Liver (tissue), 9 donors: ENCODE data around the gene TRPT1. TPM values are rescaled to one million over a fixed set of nuclear protein-coding genes. Genes with fewer than 3 reads are reported as not detected.

Source experiments
- DNase-seq: peaks from one replicate; pipeline ENCODE4 v3.0.0-alpha.2; 2017; ENCODE audit warnings: low spot score
- H3K27ac ChIP-seq, 2 donors: one replicate each; pipeline ENCODE4 v1.7.0; 2013; ENCODE audit warnings: inconsistent platforms in 2 of 2, low read length in 2 of 2, control low read depth in 1 of 2, low read depth in 1 of 2, mild to moderate bottlenecking in 1 of 2
- H3K27me3 ChIP-seq, 4 donors: one replicate each; pipeline versions ENCODE4 v1.6.1 to v1.7.0; 2013; ENCODE audit warnings: low read length in 3 of 4, inconsistent platforms in 1 of 4, mild to moderate bottlenecking in 1 of 4, moderate library complexity in 1 of 4; ENCODE audit not compliant: control insufficient read depth in 4 of 4, insufficient read depth in 4 of 4
- H3K36me3 ChIP-seq, 4 donors: one replicate each; pipeline versions ENCODE4 v1.6.1 to v1.7.0; 2013; ENCODE audit warnings: low read length in 3 of 4, mild to moderate bottlenecking in 3 of 4, low read depth in 1 of 4, moderate library complexity in 1 of 4; ENCODE audit not compliant: control insufficient read depth in 4 of 4, insufficient read depth in 3 of 4
- H3K4me1 ChIP-seq, 4 donors: one replicate each; pipeline versions ENCODE4 v1.6.1 to v1.7.0; 2013; ENCODE audit warnings: low read length in 3 of 4, mild to moderate bottlenecking in 3 of 4, moderate library complexity in 1 of 4; ENCODE audit not compliant: control insufficient read depth in 4 of 4, insufficient read depth in 4 of 4
- H3K4me3 ChIP-seq, 3 donors: one replicate each; pipeline versions ENCODE4 v1.6.1 to v1.7.0; 2013; ENCODE audit warnings: low read length in 3 of 3, control low read depth in 1 of 3, low read depth in 1 of 3, mild to moderate bottlenecking in 1 of 3
- H3K9ac ChIP-seq, 2 donors: one replicate each; pipeline ENCODE4 v1.7.0; 2013; ENCODE audit warnings: low read length in 2 of 2, mild to moderate bottlenecking in 2 of 2, moderate library complexity in 2 of 2, control low read depth in 1 of 2, low read depth in 1 of 2
- H3K9me3 ChIP-seq, 4 donors: one replicate each; pipeline versions ENCODE4 v1.6.1 to v1.7.0; 2013; ENCODE audit warnings: low read length in 3 of 4; ENCODE audit not compliant: control insufficient read depth in 4 of 4
- EGR1 ChIP-seq, 2 donors: IDR thresholded peaks; 2 replicates each; pipeline ENCODE4 v1.6.1; 2016 to 2018; ENCODE audit warnings: antibody characterized with exemption in 2 of 2, low read depth in 2 of 2
- FOXA2 ChIP-seq: IDR thresholded peaks from 2 replicates; pipeline ENCODE4 v1.6.1; 2016; ENCODE audit warnings: antibody characterized with exemption
- HNF4A ChIP-seq, 2 donors: conservative IDR thresholded peaks; 2 replicates each; pipeline ENCODE4 v1.6.1; 2016; ENCODE audit warnings: antibody characterized with exemption in 2 of 2, mild to moderate bottlenecking in 2 of 2
- HNF4G ChIP-seq: IDR thresholded peaks from 2 replicates; pipeline ENCODE4 v1.6.1; 2016; ENCODE audit warnings: antibody characterized with exemption
- JUND ChIP-seq, 2 donors: IDR thresholded peaks; 2 replicates each; pipeline ENCODE4 v1.6.1; 2016; ENCODE audit warnings: antibody characterized with exemption in 2 of 2
- NR2F2 ChIP-seq: IDR thresholded peaks from 2 replicates; pipeline ENCODE4 v1.6.1; 2016; ENCODE audit warnings: antibody characterized with exemption
- RXRA ChIP-seq, 2 donors: IDR thresholded peaks; 2 replicates each; pipeline ENCODE4 v1.6.1; 2017 to 2018; ENCODE audit warnings: antibody characterized with exemption in 2 of 2, mild to moderate bottlenecking in 1 of 2
- SP1 ChIP-seq: IDR thresholded peaks from 2 replicates; pipeline ENCODE4 v1.6.1; 2018; ENCODE audit warnings: antibody characterized with exemption, mild to moderate bottlenecking
- TAF1 ChIP-seq: conservative IDR thresholded peaks from 2 replicates; pipeline ENCODE4 v1.6.1; 2016; ENCODE audit warnings: antibody characterized with exemption, mild to moderate bottlenecking
- YY1 ChIP-seq: IDR thresholded peaks from 2 replicates; pipeline ENCODE4 v1.6.1; 2016; ENCODE audit warnings: antibody characterized with exemption, mild to moderate bottlenecking
- WGBS: extraction: QIAGEN DNeasy Blood & Tissue Kit; methylation state at CpG from one replicate; pipeline ENCODE4 v1.1.7; 2013; 5-methylcytosine and 5-hydroxymethylcytosine counted together
- polyA plus RNA-seq, 2 donors: library from polyadenylated mRNA; stranded (reverse) in 1 of 2; unstranded in 1 of 2; fragments of 200-250 nt in 1 of 2; fragments of >200 nt in 1 of 2; fragmentation: Nextera tagmentation in 1 of 2; extraction: Ambion mirVana in 1 of 2; gene quantifications; one replicate each; pipeline versions ENCODE4 v1.2.1 to v1.2.3, GENCODE V29; 2013 to 2015
- total RNA-seq, 2 donors: library from RNA; depleted of rRNA; stranded (reverse); fragments of >200 nt; gene quantifications; one replicate each; pipeline ENCODE4 v1.2.3, GENCODE V29; 2014
- TF ChIP-seq, protein P1 (sequence below): IDR thresholded peaks from 2 replicates; pipeline ENCODE4 v1.6.1; 2016; ENCODE audit warnings: antibody characterized with exemption
- TF ChIP-seq, protein P2 (sequence below): IDR thresholded peaks from 2 replicates; pipeline ENCODE4 v1.6.1; 2016; ENCODE audit warnings: antibody characterized with exemption
- TF ChIP-seq, protein P3 (sequence below): IDR thresholded peaks from 2 replicates; pipeline ENCODE4 v1.6.1; 2016; ENCODE audit warnings: antibody characterized with exemption, mild to moderate bottlenecking
- TF ChIP-seq, protein P4 (sequence below): IDR thresholded peaks from 2 replicates; pipeline ENCODE4 v1.6.1; 2016; ENCODE audit warnings: antibody characterized with exemption
- donor health status: healthy.
- donor health status: healthy.
- donor health status: healthy.
- donor health status: healthy.
- donor health status: healthy.

TRPT1 gene
- total and polyA plus RNA-seq, 4 donors = 14.0 to 37.8 (median 20.8) TPM

DNA sequence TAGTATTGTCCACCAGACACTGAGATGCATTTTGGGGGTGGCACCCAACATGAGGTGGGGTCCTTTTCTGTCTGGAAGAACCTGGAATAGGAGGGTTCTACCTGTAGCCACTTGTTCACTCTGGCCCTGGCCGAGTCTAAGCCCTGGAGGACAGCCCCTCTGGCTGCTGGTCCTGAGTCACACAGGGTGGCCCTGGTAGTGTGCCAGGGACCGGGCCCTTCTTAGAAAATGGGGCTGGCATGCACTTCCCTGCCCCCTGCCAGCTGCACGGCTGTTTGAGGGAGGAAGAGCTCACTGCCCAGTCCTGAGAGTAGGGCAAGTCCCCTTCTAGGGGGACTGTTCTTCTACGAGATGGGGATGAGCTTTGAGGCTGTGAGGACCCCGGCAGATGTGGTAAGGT, 27.5 kb upstream of the TRPT1 start:
- Histone ChIP-seq H3K4me1 (peaks cover 5 to 34% (median 27%) of the 10 kb centered on the region in 4 donors), H3K36me3 (peaks cover 0 to 11% (median 3%) of the 10 kb centered on the region in 4 donors), H3K9me3 (no peaks in the 10 kb centered on the region), H3K27ac (no peak overlapping the region), H3K9ac (no peak overlapping the region), H3K27me3 (no peaks in the 10 kb centered on the region), H3K4me3 (no peak overlapping the region)
- TF ChIP-seq, protein P1, sequence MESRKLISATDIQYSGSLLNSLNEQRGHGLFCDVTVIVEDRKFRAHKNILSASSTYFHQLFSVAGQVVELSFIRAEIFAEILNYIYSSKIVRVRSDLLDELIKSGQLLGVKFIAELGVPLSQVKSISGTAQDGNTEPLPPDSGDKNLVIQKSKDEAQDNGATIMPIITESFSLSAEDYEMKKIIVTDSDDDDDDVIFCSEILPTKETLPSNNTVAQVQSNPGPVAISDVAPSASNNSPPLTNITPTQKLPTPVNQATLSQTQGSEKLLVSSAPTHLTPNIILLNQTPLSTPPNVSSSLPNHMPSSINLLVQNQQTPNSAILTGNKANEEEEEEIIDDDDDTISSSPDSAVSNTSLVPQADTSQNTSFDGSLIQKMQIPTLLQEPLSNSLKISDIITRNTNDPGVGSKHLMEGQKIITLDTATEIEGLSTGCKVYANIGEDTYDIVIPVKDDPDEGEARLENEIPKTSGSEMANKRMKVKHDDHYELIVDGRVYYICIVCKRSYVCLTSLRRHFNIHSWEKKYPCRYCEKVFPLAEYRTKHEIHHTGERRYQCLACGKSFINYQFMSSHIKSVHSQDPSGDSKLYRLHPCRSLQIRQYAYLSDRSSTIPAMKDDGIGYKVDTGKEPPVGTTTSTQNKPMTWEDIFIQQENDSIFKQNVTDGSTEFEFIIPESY = no peak
- TF ChIP-seq JUND (IDR thresholded peaks at IDR 0.05) = no peak
- no peak for TF ChIP-seq YY1
- TF ChIP-seq SP1 = no peak
- no peak for TF ChIP-seq HNF4G
- TF ChIP-seq HNF4A (conservative IDR thresholded peaks at IDR 0.05) = no peak
- TF ChIP-seq, protein P2, sequence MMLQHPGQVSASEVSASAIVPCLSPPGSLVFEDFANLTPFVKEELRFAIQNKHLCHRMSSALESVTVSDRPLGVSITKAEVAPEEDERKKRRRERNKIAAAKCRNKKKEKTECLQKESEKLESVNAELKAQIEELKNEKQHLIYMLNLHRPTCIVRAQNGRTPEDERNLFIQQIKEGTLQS = no peak
- TF ChIP-seq, protein P3, sequence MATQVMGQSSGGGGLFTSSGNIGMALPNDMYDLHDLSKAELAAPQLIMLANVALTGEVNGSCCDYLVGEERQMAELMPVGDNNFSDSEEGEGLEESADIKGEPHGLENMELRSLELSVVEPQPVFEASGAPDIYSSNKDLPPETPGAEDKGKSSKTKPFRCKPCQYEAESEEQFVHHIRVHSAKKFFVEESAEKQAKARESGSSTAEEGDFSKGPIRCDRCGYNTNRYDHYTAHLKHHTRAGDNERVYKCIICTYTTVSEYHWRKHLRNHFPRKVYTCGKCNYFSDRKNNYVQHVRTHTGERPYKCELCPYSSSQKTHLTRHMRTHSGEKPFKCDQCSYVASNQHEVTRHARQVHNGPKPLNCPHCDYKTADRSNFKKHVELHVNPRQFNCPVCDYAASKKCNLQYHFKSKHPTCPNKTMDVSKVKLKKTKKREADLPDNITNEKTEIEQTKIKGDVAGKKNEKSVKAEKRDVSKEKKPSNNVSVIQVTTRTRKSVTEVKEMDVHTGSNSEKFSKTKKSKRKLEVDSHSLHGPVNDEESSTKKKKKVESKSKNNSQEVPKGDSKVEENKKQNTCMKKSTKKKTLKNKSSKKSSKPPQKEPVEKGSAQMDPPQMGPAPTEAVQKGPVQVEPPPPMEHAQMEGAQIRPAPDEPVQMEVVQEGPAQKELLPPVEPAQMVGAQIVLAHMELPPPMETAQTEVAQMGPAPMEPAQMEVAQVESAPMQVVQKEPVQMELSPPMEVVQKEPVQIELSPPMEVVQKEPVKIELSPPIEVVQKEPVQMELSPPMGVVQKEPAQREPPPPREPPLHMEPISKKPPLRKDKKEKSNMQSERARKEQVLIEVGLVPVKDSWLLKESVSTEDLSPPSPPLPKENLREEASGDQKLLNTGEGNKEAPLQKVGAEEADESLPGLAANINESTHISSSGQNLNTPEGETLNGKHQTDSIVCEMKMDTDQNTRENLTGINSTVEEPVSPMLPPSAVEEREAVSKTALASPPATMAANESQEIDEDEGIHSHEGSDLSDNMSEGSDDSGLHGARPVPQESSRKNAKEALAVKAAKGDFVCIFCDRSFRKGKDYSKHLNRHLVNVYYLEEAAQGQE = no peak
- no peak for TF ChIP-seq RXRA (IDR thresholded peaks at IDR 0.05)
- no peak for DNase-seq
- 71% methylated on average over 5 of the region's 5 CpGs for WGBS

DNA sequence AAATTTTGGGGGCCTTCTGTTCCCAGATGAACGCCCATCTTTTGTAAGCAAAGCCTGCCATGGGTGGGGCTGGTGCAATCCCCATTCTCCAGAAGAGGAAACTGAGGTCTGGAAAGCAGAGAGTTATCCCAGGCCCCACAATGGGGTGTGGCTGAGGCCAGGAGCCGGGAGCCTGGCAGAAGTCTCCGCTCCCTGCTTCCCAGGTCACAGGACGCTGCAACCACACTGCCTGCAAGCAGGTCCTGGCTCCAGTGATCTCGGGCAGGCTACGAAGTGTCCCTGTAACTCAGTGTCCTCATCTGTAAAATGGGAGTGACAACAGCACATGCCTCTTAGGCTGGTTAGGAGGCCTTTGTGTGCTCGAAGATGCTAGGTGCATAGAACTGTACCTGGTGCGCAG, 27.1 kb upstream of the TRPT1 start:
- TF ChIP-seq NR2F2 (no peak), JUND (IDR thresholded peaks at IDR 0.05) (no peak), FOXA2 (no peak), TAF1 (no peak), EGR1 (IDR thresholded peaks at IDR 0.05; ENCODE audit: low read depth in 2 of 2) (no peak), HNF4G (no peak), RXRA (IDR thresholded peaks at IDR 0.05) (no peak)
- TF ChIP-seq, protein P4, sequence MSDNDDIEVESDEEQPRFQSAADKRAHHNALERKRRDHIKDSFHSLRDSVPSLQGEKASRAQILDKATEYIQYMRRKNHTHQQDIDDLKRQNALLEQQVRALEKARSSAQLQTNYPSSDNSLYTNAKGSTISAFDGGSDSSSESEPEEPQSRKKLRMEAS = no peak
- TF ChIP-seq, protein P2 = no peak
- Histone ChIP-seq H3K27ac (no peak overlapping the region), H3K36me3 (peaks cover 0 to 9% (median 3%) of the 10 kb centered on the region in 4 donors), H3K9ac (no peak overlapping the region), H3K4me1 (peaks cover 5 to 36% (median 28%) of the 10 kb centered on the region in 4 donors), H3K27me3 (no peaks in the 10 kb centered on the region), H3K9me3 (no peaks in the 10 kb centered on the region), H3K4me3 (no peak overlapping the region)
- no peak for DNase-seq
- WGBS = 88% methylated on average over 8 of the region's 8 CpGs
